Inflammatory macrophage treated with lipopolysaccharide for 4 hours (primary cell): ENCODE results near the gene SH3BGRL2.
"Not testable (repeated sequence)": the region's sequence is repeated elsewhere in the genome, so short reads cannot be mapped to it uniquely, and the experiment has no call there.

Experiments
- DNase-seq: peaks from one replicate; pipeline ENCODE4 v3.0.0-alpha.2; 2020

Gene SH3BGRL2

DNA sequence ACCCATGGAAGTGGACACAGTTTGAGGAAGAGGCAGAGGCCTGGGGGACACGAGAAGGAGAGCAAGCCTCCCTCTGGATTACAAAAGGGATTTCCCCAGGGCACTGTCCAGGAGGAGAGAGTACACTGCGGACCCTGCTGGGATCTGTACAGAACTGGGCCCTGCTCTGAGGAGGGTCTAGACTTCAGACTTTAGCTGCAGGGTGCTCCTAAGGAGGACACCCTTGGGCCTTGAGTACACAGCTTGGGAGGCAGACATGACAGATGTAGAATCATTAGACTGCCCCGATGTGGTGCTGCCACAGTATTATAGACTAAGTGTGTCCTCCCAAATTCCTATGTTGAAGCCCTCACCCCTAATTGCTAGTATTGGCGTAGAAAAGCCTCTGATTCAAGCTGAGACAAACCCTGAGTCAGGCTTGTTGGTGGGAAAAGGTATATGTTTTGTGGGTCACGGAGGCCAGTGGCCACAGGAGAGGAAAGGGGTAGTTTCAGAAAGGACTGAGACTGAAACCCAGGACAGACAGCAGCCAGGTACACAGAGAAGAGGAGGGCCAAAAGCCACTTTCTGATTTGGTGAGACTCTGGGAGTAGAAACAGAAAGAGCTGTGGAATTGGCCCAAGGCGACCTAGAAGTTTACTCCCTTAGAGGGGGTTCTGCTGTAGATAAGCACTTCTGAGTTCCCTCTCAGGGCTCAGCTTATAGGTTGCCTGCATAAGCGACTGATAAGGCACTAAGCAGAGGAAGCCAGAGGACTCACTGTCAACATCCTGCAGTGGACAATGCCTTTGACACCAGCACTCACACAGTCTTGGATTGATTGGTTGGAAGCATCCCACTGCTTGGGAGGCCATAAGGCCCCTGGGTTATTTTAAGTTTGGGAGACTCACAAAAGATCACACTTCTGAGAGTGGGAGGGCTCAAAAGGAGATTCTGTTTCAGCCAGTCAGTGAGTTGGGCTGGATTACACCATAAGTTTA lies 16.5 kb upstream of the SH3BGRL2 start:
- no peak for DNase-seq

DNA sequence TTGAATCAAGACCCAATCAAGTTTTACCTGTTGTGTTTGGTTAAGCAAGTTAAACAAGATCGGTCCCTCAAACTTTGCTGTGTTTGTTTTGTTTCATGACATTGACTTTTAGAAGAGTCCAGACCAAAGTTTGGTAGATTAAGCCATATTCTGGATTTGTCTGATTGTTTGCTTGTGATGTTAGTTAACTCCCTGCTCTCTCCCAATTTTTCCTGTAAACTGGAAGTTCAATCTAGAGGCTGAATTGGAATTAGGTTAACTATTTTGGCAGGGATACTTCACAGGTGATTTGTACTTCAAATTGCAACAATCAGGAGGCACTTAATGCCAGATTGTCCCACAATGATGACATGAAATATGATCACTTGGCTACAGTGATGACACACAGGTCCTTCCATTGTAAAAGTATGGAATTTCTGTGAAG lies 13.6 kb upstream of the SH3BGRL2 start:
- DNase-seq, result no peak

GRCh38 chr6:79618425-79618824 lies 12.7 kb upstream of the SH3BGRL2 start:
- not testable (repeated sequence) for DNase-seq

- no peak for DNase-seq
Measured at GRCh38 chr6:79621579-79621978, 9.6 kb upstream of the SH3BGRL2 start.

GRCh38 chr6:79622364-79622763 lies 8.8 kb upstream of the SH3BGRL2 start:
- no peak for DNase-seq

DNA sequence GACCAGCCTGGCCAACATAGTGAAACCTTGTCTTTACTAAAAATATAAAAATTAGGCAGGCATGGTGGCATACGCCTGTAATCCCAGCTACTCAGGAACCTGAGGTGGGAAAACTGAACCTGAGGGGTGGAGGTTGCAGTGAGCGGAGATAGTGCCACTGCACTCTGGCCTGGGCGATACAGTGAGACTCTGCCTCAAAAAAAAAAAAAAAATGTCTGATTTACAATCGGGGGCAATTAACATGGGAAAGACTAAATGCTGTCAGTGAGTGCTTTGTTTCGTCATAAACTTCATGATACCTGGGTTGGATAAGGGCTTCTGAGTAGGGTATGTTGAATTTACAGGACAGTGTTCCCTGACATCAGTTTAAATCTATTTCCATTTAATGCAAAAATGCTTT lies 8.0 kb upstream of the SH3BGRL2 start:
- DNase-seq, result no peak

DNA sequence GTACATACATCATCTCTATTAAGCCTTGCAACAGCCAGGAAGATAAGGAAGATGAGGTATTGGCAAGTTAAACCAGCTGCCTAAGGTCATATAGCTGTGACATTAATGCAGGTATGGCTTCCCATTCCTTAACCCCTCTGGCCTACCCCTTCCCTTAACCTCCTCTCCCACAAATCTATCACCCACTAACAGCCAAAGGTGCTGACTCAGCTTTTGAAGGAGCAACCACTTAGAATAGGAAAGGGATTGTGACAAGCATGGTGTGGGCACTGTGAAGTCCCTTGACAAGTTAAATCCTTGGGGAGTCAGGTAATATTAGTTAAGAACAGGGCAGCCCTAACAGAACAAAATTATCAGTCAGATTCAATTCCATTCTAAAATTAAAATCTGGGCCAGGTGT lies 5.4 kb upstream of the SH3BGRL2 start:
- no peak for DNase-seq

- DNase-seq, result no peak
Measured at GRCh38 chr6:79626811-79627210, 4.3 kb upstream of the SH3BGRL2 start.

- DNase-seq, result no peak
Measured at GRCh38 chr6:79627422-79627821, 3.7 kb upstream of the SH3BGRL2 start.

DNA sequence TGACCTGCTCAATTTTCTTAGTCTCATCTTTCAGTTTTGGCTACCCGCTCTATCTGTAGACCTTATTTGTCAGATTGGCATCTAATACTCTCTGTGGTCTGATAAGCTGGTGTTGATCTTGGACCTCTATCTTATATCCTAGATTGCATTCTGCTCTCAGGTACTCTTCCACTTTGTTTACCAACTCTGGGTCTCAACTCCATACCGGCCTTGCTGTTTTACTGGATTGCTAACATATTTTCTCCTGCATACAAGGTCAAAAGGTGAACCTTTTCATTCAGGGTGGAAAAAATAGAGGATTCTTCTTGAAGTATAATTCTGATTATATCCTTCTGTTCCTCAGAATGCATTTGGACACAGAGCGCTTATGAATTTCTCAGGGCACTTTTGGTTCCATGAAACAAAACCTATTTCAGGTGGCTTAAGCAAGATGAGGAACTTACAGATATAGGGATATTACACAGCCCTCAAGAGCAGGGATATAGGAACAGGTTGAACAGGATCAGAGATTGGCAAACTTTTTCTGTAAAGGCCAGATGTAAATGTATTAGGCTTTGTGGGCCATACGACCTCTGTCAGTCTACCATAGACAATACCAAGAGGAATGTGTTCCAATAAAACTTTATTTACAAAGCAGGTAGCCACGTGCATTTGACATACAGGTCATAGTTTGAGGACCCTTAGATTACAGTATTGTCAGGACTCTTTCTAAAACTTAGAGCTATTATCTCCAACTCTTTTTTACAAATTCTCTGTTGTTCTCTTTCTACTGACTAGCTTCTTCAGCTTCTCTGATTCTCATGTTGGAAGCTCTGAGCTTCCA lies 2.5 kb upstream of the SH3BGRL2 start:
- no peak for DNase-seq

GRCh38 chr6:79630380-79630882 lies 698 bp upstream of the SH3BGRL2 start:
- no peak for DNase-seq

- DNase-seq, result no peak
Measured at GRCh38 chr6:79631693-79632172, 604 bp downstream of the SH3BGRL2 start.

GRCh38 chr6:79632580-79632979 lies 1.5 kb downstream of the SH3BGRL2 start:
- DNase-seq, result no peak

DNA sequence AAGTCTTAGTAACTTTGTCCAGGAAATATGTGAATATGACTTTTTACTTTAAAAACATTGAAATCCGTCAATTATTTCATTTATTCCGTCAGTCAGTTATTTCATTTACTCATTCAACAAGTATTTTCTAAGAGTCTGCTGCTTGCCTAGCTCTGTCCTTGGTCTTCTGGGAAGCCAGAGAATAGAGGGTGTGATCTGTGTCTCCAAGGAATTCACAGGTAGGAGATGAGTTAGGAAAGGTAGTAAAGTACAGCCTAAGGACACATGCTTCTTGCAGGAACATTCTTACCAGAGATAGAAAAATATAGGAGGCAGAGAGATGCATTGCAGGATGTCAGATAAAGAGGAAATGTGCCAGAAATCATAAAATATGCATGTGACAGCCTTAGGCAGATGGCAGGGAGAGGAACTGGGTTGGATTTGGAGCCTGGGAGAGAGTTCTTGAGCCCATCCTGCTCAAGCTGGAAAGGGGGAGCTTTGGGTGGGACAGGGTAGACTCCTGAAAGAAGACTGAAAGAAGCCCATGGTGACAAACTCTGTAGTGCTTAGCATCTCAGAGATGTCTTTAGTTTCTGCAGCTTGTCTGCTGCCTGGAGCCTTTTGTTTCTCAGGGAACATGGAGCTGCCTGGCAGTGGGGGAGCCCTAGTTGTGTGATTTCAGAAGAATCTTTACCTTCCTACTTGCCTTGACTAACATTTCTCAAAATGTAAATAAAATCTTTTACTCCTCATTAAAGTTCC lies 3.5 kb downstream of the SH3BGRL2 start:
- no peak for DNase-seq

- DNase-seq, result no peak
Measured at GRCh38 chr6:79635232-79635543, 4.1 kb downstream of the SH3BGRL2 start.

- no peak for DNase-seq
Measured at GRCh38 chr6:79636673-79637072, 5.5 kb downstream of the SH3BGRL2 start.

GRCh38 chr6:79640146-79641111 lies 9.3 kb downstream of the SH3BGRL2 start:
- DNase-seq, result no peak

DNA sequence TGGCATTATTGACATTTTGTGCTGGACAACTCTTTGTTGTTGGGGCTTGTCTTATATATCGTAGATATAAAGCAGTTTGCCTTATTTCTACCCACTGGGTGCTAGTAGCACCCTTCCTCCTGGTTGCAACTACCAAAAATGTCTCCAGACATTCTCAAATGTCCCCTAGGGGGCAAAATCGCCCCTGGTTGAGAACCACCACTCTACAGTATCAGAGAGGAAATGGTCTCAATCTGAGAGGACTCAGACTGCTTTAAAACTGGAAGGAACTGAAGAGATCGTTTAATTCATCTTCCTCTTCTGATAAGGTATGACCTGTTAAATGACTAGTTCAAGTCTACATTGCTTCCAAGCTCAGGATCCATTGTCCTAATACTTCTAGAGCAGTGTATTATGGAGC lies 14.9 kb downstream of the SH3BGRL2 start:
- DNase-seq, result no peak

- DNase-seq, result no peak
Measured at GRCh38 chr6:79646561-79646960, 15.4 kb downstream of the SH3BGRL2 start.

DNA sequence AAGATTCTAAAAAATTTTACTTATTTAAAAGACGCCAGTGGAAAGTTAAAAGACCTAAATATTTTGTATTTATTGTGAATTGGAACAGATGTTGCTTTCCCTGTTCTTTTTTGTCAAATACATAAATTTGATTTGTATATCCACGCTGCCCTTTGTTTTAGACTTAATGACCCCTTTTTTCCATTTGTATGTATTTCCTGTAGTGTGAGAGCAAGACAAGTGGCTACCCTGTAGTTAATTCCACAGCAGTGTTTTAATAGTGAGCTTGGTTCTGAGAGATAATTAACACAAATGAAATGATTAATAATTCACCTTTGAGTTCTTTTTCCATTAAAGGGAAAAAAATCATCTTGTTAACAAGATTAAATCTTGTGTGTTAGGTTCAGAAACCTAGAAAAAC lies 16.6 kb downstream of the SH3BGRL2 start:
- no peak for DNase-seq

- no peak for DNase-seq
Measured at GRCh38 chr6:79648328-79648727, 17.2 kb downstream of the SH3BGRL2 start.

GRCh38 chr6:79649016-79649415 lies 17.9 kb downstream of the SH3BGRL2 start:
- DNase-seq, result no peak
